DMS114 treated with DMSO at 0.1 percent for 48 hours (cell line): ENCODE results near the gene CELF6.
A peak's percentile ranks its signal among the peaks of the same experiment; 100 is the strongest.

Source experiments
- DNase-seq: peaks from one replicate; lab custom pipeline; 2025; ENCODE audit not compliant: unreplicated experiment; lab: John Stamatoyannopoulos, UW

The CELF6 gene

DNA sequence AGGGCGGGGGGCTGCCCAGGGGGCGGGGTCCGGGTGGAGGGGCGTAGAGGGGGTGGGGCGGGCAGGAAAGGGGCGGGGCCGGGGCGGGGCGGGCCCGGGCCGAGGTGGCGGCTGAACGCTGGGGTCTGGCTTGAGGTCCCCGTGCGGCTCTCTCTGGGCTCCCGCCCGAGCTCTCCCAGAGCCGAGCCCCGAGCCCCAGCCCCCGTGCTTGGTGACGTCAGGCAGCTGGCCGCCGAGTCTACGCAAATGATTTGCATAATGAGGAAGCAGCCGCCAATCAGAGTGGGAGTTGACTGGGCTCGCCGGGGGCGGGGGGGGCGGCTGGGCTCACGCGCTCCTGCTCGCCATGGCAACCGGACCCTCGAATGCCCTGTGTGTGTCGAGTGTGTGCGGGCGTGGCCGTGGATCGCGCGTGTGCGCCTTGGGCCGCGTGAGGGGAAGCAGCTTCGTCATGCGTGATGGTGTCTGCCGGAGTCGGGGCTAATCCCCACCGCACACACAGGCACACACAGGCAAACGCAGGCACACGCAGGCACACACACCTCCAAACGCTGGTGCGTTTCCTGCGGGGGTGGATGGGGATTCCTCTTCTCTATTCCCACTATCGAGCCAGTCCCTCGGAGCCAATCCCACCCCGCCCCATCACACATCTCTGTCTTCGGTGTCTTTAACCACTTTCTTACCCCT is at the start of gene CELF6:
Gene CELF6, minus strand, starts transcription at position 173 of the 687 bp plus-strand sequence. CDS start 283 bp downstream, outside the sequence.
- peak; percentile 85 for DNase-seq

DNA sequence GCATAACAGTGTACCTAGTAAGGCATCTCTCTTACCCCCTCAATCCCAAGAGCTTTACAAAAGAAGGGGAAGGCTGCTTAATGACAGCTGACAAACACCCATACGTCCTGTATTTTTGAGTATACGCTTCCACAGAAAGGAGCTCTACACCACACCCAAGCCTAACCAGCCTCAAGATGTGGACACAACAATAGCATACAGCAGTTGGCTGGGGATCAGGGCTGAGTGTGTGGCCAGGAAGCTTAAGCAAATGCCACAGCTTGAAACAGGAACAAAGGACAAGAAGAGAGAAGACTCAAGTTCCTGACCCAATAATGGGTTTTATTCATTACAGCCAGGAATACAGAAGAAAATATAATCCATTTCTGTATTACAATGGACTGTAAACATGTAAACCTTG is 48.9 kb upstream of the CELF6 start:
- DNase-seq, result no peak

DNA sequence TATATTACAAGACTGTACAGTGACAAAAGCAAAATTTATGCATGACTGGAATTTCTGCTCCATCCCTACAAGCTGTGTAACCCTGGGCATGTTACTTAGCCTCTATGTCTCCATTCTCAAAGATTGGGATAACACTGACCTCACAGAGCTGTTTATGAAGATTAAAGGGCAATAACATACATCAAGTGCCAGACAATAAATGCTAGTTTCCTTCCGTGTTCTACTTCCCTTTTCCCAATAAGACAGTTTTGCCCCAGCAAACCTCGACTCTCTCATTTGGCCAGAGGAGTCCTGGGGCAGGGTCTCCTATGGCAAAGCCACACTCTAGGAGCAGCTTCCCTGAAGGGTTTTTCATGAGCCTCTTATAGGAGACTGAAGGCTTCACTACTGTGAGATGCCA is 48.4 kb upstream of the CELF6 start:
- DNase-seq, result no peak

DNA sequence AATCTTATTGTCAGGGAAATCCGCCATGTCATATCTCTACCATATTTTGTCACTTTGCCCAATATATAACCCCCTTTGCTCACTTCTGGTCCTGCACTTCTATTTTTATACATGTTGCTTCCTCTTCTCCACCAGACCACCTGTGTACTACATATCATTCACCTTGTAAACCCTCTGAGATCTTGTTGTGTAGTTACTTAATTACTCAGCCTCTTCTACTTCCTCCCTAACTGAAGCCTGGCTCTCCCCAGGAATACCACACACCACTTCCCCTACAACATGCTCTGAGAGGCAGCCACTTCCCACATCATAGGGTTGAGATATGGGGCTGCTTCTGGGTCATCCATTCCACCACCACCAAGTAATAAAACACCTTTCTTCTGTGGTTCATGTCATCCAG is 45.9 kb upstream of the CELF6 start:
- no peak for DNase-seq

DNA sequence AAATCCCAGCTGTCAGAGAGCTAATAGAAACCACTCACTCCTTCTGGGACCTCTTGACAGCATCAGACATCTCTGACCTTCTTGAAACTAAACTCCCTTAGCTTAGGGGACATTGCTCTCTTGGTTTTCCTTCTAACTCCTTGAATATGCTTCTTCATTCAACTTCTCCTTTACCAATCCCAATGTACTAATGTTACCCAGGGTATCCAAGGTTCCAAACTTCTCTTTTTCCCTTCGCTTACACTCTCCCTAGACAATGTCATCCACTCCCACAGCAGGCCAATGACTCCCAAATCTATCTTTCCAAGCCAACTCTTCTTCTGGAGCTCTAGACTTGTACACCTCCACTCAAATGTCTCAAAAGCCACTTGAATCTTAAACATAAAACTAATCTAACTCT is 41.2 kb upstream of the CELF6 start:
- DNase-seq, result no peak

DNA sequence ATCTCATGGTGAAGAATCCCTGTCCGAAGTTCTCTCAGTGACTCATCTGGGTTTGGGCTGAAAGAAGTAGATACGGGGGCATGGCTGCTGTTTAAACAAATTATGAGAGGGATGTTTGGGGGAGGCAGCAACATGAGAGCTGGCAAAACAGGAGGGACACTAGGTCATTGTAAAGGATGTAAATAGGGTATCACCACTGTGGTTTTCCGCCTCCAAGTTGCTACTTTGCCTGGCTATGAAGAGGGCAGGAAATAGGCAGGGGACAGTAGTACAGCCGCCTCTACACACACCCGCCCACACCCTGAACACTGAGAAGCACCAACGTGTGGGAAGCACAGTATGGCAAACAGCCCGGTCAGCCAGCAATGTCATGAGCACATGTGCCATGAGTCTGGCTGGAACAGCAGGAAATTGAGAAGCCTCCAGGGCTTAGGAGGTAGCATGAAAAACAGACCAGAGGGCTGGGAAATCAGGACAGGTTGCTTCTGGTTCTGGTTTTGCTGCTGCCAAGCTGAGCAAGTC is 38.8 kb upstream of the CELF6 start:
- DNase-seq, result no peak

DNA sequence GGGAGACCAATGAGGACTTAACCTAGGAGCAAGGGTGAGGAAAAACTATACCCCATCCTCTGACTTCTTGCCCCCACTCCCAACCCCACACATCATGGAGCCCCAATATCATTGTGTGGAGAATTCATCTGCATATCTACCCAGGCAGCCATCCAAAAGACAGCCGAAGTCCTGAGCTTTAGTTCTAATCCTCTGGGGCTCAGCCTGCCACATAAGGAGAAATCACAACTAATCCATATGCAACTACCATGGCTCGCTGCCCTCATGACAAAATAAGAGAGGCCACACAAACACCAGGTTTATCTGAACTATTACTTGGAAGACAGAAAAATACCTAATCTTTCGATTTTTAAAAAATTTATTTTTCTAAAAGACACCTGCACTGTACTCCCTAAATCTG is 38.2 kb upstream of the CELF6 start:
- no peak for DNase-seq

DNA sequence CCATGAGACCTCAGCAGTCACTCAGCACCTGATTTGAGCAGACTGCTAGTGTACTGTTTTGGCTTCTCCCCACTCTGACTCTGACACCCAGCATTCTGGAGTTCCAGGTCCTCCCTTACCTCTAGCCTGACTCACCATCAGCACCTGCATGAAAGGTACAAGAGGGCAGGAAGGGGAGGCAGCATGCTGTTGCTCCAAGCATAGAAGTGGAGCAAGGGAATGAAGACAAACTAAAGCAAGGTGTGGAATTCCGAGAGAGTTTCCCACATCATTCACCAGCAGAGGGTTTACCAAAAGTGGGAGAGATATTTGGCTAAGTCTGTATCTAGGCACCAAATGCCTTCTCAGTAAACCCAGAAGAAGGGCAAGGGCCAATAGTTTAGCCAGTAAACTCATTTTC is 34.5 kb upstream of the CELF6 start:
- DNase-seq, result no peak

DNA sequence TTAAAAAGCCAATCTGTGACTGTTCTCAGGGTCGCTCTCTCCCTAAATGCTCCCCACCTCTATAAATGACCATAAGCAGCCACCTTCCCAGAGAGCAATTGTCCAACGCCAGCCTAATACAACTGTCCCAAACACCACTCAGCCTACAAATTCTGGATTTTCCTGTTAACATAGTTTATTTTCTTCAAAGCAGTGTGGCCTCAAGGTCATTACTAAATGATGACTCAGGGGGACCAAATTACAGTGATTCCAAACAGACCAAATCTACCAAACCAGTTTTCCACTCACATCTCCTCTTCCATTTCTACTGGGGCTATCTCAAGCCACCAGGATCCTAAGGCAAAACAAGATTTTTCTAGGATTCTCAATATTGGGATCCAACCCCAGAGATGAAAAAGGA is 33.3 kb upstream of the CELF6 start:
- no peak for DNase-seq

DNA sequence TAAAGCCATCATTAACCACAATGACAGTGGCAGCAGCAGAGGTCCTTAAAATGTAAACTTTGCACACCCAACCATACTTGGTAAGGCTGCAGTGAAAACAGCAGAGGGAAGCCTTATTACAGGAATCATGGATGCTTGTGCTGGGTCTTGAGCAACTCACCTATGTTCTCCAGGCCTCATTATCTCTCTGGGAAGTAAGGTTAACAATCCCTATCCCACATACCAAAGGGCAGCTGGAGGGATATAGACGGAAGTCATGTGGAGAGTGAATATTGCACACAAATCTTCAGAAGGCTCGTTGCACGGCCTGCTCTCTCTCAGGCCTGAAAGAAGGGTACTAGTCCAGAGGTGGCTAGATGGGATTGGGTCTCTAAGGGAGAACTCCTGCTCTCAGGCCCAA is 25.8 kb upstream of the CELF6 start:
- no peak for DNase-seq

DNA sequence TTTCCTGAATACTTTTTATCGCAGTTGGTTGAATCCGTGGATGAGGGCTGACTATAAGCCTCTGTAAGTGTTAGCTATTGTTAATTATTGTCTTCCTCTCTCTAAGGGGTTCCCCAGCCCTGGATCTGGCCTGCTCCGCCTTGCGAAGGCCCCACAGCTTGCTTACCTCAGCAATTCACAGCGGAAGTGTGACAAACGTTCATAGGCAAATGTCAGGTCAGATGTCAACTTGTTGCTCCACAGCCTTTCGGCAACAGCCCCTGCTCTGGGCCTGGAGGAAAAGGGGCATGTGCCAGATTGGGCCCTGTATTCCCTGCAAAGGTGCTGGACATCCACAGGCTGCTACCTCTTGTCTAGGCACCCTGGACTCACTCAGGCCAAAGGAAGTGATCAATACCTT is 25.3 kb upstream of the CELF6 start:
- no peak for DNase-seq

DNA sequence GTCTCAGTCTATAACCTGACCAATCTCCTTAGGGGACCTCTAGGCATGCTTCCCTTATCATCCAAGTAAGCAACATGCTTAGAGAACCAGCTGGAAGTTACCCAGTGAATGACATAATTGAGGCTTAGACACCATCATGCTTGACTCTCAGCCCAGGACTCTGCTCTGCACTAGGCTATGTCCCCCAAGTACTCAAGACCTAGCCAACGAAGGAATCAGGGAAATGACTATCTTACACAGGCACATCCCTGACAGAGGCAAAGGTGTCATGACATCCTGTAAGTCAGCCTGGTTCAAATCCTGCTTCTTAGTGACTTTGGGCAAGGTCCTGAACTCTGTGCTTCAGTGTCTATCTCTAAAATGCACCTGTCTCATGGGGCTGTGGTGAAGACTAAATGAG is 24.6 kb upstream of the CELF6 start:
- DNase-seq, result no peak

DNA sequence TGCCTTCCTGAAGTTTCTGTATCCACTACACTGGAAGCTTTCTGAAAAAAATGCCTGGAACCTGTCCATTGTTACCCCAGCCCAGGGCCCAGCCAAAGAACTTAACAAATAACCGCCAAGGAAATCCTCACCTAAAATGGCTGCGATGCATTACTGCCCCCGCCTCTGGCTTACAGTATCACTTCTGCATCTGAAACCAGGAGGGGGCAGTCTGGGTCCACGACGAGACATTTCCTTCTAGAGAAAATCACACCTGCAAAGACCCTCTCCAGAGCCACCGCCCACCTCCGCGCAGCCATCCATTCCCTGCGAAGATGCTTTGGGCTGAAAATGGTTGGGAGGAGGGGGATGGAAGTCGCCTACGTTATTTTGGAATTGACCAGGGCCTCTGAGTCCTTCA is 22.4 kb upstream of the CELF6 start:
- peak; percentile 31 for DNase-seq

DNA sequence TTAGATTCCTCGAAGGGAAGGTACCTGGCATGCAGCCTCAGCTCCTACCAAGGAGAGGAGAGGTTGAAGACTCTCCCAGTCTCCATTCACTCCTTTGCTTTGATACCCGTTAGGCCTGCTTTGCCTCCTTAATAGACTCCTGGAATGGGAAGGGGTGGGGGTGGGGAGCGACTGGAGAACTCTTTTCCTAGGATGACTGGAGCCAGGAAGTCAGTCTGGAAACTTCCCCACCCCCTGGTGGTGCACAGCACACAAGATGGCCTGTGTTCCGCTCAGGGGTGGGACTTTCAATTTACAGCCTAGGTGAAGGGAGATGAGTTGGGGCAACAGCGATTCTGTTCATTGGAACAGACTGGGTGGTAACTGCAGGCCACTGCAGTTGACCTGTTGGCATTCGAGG is 21.4 kb upstream of the CELF6 start:
- DNase-seq, result peak; percentile 21

DNA sequence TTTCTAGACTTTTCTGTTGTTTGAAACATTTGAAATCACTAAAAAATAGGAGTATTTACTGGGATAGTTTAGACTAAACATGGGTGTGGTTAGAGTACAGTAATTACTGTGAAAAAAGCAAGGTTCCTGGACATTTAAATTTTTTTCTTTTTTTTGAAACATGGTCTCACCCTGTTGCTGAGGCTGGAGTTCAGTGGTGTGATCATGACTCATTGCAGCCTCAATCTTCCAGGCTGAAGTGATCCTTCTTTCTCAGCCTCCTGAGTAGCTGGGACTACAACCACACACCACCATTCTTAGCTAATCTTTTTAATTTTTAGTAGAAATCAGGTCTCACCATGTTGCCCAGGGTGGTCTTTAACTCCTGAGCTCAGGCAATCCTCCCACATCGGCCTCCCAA is 20.4 kb upstream of the CELF6 start:
- DNase-seq, result no peak

DNA sequence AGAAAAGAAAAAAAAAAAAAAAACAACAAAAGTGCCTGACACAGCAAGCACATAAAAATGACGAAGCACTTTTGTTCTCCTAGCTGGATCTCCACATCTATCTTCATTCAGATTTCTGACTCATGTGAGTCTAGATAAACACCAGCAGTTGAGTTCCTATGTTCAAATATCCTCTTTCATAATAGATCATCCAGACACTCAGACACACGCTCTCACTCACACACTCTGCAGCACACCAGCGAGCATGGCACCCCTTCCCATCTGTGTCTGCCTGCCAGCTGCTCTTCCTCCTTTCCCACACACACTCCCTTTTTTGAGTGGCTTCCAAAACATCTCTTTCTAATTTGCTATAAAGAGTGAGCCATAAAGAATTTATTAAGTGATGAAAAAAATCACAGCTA is 19.8 kb upstream of the CELF6 start:
- DNase-seq, result no peak

DNA sequence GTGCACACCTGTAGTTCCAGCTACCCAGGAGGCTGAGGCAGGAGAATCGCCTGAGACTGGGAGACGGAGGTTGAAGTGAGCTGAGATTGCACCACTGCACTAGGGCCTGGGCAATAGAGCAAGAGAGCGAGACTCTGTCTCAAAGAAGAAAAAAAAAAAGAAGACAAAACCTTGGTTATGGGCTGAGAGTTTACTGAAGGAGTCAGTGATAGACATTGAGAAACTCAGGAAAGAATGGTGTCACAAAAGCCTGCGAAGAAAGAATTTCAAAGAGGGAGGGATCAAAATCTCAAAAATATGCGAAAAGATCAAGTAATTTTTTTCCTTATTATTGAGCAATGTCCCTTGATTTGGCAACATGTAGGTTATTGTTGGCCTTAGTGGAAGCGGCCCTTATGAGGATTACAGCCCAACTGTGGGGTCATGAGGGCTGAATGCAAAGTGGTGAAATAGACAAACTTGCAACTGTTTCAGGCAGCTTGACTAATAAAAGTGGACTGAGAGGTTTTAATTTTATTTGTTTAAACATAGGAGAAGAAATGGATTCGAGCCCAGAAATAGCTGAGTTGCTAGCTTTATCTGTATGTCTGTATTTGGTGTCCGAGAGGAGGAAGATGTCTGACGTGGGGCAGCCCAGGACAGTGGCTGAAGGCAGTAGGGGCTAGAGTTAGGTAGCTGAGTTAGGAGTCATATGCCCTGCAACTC is 18.8 kb upstream of the CELF6 start:
- DNase-seq, result no peak

DNA sequence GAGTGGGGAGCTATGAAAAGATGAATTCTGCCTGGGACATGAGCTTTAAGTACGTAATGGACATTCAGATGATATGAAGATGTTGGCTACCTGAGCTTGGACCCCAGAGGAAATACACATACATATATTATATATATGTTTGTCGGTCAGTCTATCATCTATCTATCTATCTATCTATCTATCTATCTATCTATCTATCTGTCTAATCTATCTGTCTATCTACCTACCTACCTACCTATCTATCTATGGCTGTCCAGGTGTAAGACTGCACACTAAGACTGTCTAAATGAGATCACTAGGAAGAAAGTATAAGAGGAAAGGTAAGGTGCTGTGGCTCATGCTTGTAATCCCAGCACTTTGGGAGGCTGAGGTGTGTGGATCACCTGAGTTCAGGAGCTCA is 18.2 kb upstream of the CELF6 start:
- no peak for DNase-seq

DNA sequence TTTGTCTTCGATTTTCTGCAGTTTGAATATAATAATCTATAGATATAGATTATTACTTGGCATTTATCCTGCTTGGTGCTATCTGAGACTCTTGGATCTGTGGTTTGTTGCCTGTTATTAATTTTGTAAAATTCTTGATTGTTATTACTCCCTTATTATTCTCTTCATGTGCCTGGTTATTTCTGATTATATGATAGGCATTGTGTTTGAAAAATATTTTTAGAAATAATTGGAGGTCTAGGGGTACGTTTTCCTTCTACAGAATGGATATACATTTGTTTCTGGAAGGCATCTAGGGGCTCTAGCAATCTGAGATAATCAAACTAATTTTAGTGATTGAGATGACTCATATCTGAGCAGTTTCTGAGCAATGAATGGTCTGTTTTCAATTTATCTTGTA is 14.9 kb upstream of the CELF6 start:
- DNase-seq, result no peak

DNA sequence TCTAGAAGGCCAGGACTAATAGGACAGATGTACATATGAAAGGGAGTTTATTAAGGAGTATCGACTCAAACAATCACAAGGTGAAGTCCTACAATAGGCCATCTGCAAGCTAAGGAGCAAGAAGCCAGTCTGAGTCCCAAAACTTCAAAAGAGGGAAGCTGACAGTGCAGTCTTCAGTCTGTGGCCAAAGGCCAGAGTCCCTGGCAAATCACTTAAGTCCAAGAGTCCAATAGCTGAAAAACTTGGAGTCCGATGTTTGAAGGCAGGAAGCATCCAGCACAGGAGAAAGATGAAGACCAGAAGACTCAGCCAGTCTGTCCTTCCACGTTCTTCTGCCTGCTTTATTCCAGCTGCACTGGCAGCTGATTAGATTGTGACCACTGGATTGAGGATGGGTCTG is 11.1 kb upstream of the CELF6 start:
- no peak for DNase-seq

DNA sequence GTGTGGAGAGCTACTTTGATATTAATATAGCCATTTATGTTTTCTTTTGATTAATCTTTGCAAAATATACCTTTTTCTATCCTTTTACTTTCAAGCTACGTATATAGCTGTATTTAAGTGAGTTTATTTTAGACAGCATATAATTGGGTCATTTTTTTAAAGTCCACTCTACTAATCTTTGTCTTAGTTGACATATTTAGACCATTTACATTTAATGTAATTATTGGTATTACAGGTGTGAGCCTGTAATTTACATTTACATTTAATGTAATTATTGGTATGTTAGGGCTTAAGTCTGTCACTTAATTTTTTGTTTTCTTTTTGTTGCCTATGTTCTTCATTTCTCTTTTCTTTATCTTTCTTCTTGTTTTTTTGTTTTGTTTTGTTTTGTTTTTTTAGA is 3.8 kb upstream of the CELF6 start:
- no peak for DNase-seq

DNA sequence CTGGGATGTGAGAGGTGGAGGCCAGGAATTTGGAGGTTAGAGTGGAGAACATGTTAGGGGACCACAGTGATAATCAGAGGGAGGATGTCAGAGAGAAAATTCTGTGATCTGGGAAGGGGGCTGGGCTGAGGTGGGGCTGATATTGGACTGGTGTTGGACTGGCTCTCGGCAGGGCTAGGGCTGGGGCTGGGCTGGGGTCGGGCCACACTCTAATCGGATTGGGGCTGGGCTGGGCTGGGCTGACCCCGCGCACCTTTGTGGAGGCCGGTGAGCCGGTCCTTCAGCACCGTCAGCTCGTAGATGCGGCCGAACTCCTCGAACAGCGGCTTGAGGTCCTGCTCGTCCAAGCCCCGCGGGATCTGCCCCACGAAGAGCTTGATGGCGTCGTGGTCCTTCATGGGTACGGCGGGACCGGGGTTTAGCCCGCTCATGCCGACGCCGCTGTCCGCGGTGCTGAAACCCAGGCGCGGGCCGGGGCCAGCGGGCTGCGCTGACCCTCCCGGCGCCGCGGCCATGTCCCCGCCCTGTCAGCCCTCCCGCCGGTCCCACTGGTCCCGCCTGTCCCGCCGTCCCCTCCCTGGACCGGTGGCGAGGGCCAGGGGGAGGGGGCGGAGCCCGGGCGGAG is 485 bp downstream of the CELF6 start:
- no peak for DNase-seq
